ENCODE measurements around the gene ATF2. TPM values are rescaled to one million over a fixed set of nuclear protein-coding genes. Genes with fewer than 3 reads are reported as not detected.

The ATF2 gene, protein sequence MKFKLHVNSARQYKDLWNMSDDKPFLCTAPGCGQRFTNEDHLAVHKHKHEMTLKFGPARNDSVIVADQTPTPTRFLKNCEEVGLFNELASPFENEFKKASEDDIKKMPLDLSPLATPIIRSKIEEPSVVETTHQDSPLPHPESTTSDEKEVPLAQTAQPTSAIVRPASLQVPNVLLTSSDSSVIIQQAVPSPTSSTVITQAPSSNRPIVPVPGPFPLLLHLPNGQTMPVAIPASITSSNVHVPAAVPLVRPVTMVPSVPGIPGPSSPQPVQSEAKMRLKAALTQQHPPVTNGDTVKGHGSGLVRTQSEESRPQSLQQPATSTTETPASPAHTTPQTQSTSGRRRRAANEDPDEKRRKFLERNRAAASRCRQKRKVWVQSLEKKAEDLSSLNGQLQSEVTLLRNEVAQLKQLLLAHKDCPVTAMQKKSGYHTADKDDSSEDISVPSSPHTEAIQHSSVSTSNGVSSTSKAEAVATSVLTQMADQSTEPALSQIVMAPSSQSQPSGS
- polyA plus RNA-seq, result 10 to 100 TPM; 11.6 to 32.1 (median 13.3) TPM
- long read RNA-seq, donor 1, result 0 reads
- long read RNA-seq, donor 2, full-length matches to known transcripts, result 1 of 1 reads
- long read RNA-seq, donor 2, partial matches to known transcripts, result 0 of 1 reads
- long read RNA-seq, donor 2, other reads (novel, unspliced or antisense), result 0 of 1 reads
- long read RNA-seq, donor 3, partial matches to known transcripts, result 0 of 1 reads
- long read RNA-seq, donor 3, other reads (novel, unspliced or antisense), result 0 of 1 reads
- long read RNA-seq, donor 4, result 0 reads
- long read RNA-seq, donor 5, full-length matches to known transcripts, result 2 of 2 reads
- long read RNA-seq, donor 5, partial matches to known transcripts, result 0 of 2 reads
- long read RNA-seq, donor 5, other reads (novel, unspliced or antisense), result 0 of 2 reads
- long read RNA-seq, donor 6, partial matches to known transcripts, result 0 of 1 reads
- long read RNA-seq, donor 6, other reads (novel, unspliced or antisense), result 0 of 1 reads
- long read RNA-seq, donor 7, result 0 reads
- long read RNA-seq, donor 8, result 0 reads
- long read RNA-seq, donor 9, result 0 reads
- long read RNA-seq, donor 10, full-length matches to known transcripts, result 4 of 4 reads
- long read RNA-seq, donor 10, partial matches to known transcripts, result 0 of 4 reads
- long read RNA-seq, donor 10, other reads (novel, unspliced or antisense), result 0 of 4 reads

GRCh38 chr2:175167792-175168563, at the start of gene ATF2:
Gene ATF2, minus strand, starts transcription at chr2:175168203. Its CDS starts 31,760 bp downstream, at chr2:175136443.
- peak; percentile 95 for FAIRE-seq
- peak within 1 kb of the TSS; percentile 75 to 95 (median 87) for H3K27ac ChIP-seq (ENCODE audit: low read depth in 1 of 3, low read length in 2 of 3)
- WGBS, 3 donors, result 0 to 1% (median 1%) methylated on average over 48 to 56 of the region's 56 CpGs

GRCh38 chr2:175207741-175208438, 39.9 kb upstream of the ATF2 start:
- H3K9me3 ChIP-seq (ENCODE audit: control insufficient read depth in 2 of 2, insufficient read depth in 1 of 2, low read depth in 1 of 2, low read length in 1 of 2), result no peaks in the 10 kb centered on the region
- FAIRE-seq (no peak), DNase-seq (no peak)
- H3K4me1 ChIP-seq (ENCODE audit: control insufficient read depth in 3 of 3, insufficient read depth in 2 of 3, low read depth in 1 of 3, low read length in 2 of 3), result no peaks in the 10 kb centered on the region
- peaks cover 0 to 6% (median 0%) of the 10 kb centered on the region in 3 donors for H3K27me3 ChIP-seq (ENCODE audit: control insufficient read depth in 3 of 3, insufficient read depth in 3 of 3, low read length in 3 of 3)
- WGBS, 3 donors, result 49 to 61% (median 54%) methylated on average over 6 of the region's 6 CpGs
- H3K36me3 ChIP-seq (ENCODE audit: control insufficient read depth in 3 of 3, insufficient read depth in 2 of 3, low read depth in 1 of 3, low read length in 3 of 3), result no peaks in the 10 kb centered on the region
- H3K4me3 ChIP-seq (ENCODE audit: low read depth in 1 of 3, low read length in 3 of 3), result no peak overlapping the region
- H3K27ac ChIP-seq (ENCODE audit: low read depth in 1 of 3, low read length in 2 of 3), result no peak overlapping the region

More at GRCh38 chr2:175167792-175168563, at the start of gene ATF2:
- no peaks in the 10 kb centered on the region for H3K4me1 ChIP-seq (ENCODE audit: control insufficient read depth in 3 of 3, insufficient read depth in 2 of 3, low read depth in 1 of 3, low read length in 2 of 3)
- peak; percentile 99 to 100 for DNase-seq
- H3K4me3 ChIP-seq (ENCODE audit: low read depth in 1 of 3, low read length in 3 of 3), result peak within 1 kb of the TSS; percentile 73 to 100 (median 81)
- H3K27me3 ChIP-seq (ENCODE audit: control insufficient read depth in 3 of 3, insufficient read depth in 3 of 3, low read length in 3 of 3), result no peaks in the 10 kb centered on the region
- peaks cover 0 to 5% (median 2%) of the 10 kb centered on the region in 3 donors for H3K36me3 ChIP-seq (ENCODE audit: control insufficient read depth in 3 of 3, insufficient read depth in 2 of 3, low read depth in 1 of 3, low read length in 3 of 3)
- no peaks in the 10 kb centered on the region for H3K9me3 ChIP-seq (ENCODE audit: control insufficient read depth in 2 of 2, insufficient read depth in 1 of 2, low read depth in 1 of 2, low read length in 1 of 2)

- Histone ChIP-seq H3K27ac (ENCODE audit: low read depth in 1 of 3, low read length in 2 of 3) (no peak overlapping the region), H3K4me3 (ENCODE audit: low read depth in 1 of 3, low read length in 3 of 3) (no peak overlapping the region), H3K4me1 (ENCODE audit: control insufficient read depth in 3 of 3, insufficient read depth in 2 of 3, low read depth in 1 of 3, low read length in 2 of 3) (no peaks in the 10 kb centered on the region), H3K9me3 (ENCODE audit: control insufficient read depth in 2 of 2, insufficient read depth in 1 of 2, low read depth in 1 of 2, low read length in 1 of 2) (no peaks in the 10 kb centered on the region), H3K27me3 (ENCODE audit: control insufficient read depth in 3 of 3, insufficient read depth in 3 of 3, low read length in 3 of 3) (peaks cover 0 to 3% (median 0%) of the 10 kb centered on the region in 3 donors), H3K36me3 (ENCODE audit: control insufficient read depth in 3 of 3, insufficient read depth in 2 of 3, low read depth in 1 of 3, low read length in 3 of 3) (no peaks in the 10 kb centered on the region)
- 75 to 89% (median 79%) methylated on average over 3 of the region's 3 CpGs for WGBS, 3 donors
- FAIRE-seq (no peak), DNase-seq (no peak)
Observed at GRCh38 chr2:175206866-175207265, 38.9 kb upstream of the ATF2 start.

GRCh38 chr2:175205523-175205922, 37.5 kb upstream of the ATF2 start:
- no peak for FAIRE-seq
- H3K36me3 ChIP-seq (ENCODE audit: control insufficient read depth in 3 of 3, insufficient read depth in 2 of 3, low read depth in 1 of 3, low read length in 3 of 3), result no peaks in the 10 kb centered on the region
- no peak overlapping the region for H3K4me3 ChIP-seq (ENCODE audit: low read depth in 1 of 3, low read length in 3 of 3)
- H3K27me3 ChIP-seq (ENCODE audit: control insufficient read depth in 3 of 3, insufficient read depth in 3 of 3, low read length in 3 of 3), result no peaks in the 10 kb centered on the region
- no peak for DNase-seq
- H3K27ac ChIP-seq (ENCODE audit: low read depth in 1 of 3, low read length in 2 of 3), result no peak overlapping the region
- WGBS, 3 donors, result 88 to 94% (median 93%) methylated on average over 3 of the region's 3 CpGs
- no peaks in the 10 kb centered on the region for H3K4me1 ChIP-seq (ENCODE audit: control insufficient read depth in 3 of 3, insufficient read depth in 2 of 3, low read depth in 1 of 3, low read length in 2 of 3)
- H3K9me3 ChIP-seq (ENCODE audit: control insufficient read depth in 2 of 2, insufficient read depth in 1 of 2, low read depth in 1 of 2, low read length in 1 of 2), result no peaks in the 10 kb centered on the region

GRCh38 chr2:175203621-175204496, 35.9 kb upstream of the ATF2 start:
- no peak overlapping the region for H3K27ac ChIP-seq (ENCODE audit: low read depth in 1 of 3, low read length in 2 of 3)
- WGBS, 3 donors, result 24 to 34% (median 27%) methylated on average over 12 of the region's 12 CpGs
- H3K9me3 ChIP-seq (ENCODE audit: control insufficient read depth in 2 of 2, insufficient read depth in 1 of 2, low read depth in 1 of 2, low read length in 1 of 2), result peaks cover 0 to 3% of the 10 kb centered on the region in 2 donors
- H3K36me3 ChIP-seq (ENCODE audit: control insufficient read depth in 3 of 3, insufficient read depth in 2 of 3, low read depth in 1 of 3, low read length in 3 of 3), result no peaks in the 10 kb centered on the region
- no peaks in the 10 kb centered on the region for H3K4me1 ChIP-seq (ENCODE audit: control insufficient read depth in 3 of 3, insufficient read depth in 2 of 3, low read depth in 1 of 3, low read length in 2 of 3)
- H3K4me3 ChIP-seq (ENCODE audit: low read depth in 1 of 3, low read length in 3 of 3), result no peak overlapping the region
- FAIRE-seq, result no peak
- H3K27me3 ChIP-seq (ENCODE audit: control insufficient read depth in 3 of 3, insufficient read depth in 3 of 3, low read length in 3 of 3), result no peaks in the 10 kb centered on the region
- peak; percentile 41 to 66 for DNase-seq

DNA sequence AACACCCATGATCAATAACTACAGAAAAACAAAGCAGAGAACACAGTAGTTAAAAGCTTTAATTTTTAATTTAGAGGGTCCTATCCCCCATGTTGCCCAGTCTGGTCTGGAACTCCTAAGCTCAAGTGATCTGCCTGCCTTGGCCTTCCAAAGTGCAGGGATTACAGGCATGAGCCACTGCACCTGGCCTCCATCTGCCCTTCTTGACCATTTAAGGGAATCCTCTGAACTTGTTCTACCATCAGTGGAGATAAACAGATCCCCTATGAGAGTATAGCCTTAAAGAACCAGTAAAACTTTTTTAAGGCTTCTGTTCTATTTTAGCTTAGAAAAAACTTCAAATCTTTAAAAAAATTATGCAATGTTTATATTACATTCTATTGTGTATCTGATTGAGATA, 27.0 kb upstream of the ATF2 start:
- Histone ChIP-seq H3K36me3 (ENCODE audit: control insufficient read depth in 3 of 3, insufficient read depth in 2 of 3, low read depth in 1 of 3, low read length in 3 of 3) (no peaks in the 10 kb centered on the region), H3K27me3 (ENCODE audit: control insufficient read depth in 3 of 3, insufficient read depth in 3 of 3, low read length in 3 of 3) (peaks cover 0 to 3% (median 0%) of the 10 kb centered on the region in 3 donors), H3K9me3 (ENCODE audit: control insufficient read depth in 2 of 2, insufficient read depth in 1 of 2, low read depth in 1 of 2, low read length in 1 of 2) (peaks cover 0 to 2% of the 10 kb centered on the region in 2 donors), H3K27ac (ENCODE audit: low read depth in 1 of 3, low read length in 2 of 3) (no peak overlapping the region), H3K4me1 (ENCODE audit: control insufficient read depth in 3 of 3, insufficient read depth in 2 of 3, low read depth in 1 of 3, low read length in 2 of 3) (no peaks in the 10 kb centered on the region), H3K4me3 (ENCODE audit: low read depth in 1 of 3, low read length in 3 of 3) (no peak overlapping the region)
- no peak for DNase-seq
- no peak for FAIRE-seq

DNA sequence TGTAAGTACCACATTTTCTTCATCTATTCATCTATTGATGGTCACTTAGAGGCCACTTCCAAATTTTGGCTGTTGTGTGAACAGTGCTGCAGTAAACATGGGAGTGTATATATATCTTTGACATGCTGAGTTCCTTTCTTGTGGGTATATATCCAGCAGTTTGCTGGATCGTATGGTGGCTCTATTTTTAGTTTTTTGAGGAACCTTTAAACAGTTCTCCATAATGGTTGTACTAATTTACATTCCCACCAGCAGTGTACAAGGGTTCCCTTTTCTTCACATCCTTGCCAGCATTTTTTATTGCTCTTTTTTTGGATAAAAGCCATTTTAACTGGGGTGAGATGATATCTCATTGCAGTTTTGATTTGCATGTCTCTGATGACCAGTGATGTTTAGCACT, 20.8 kb upstream of the ATF2 start:
- DNase-seq (no peak), FAIRE-seq (no peak)
- Histone ChIP-seq H3K9me3 (ENCODE audit: control insufficient read depth in 2 of 2, insufficient read depth in 1 of 2, low read depth in 1 of 2, low read length in 1 of 2) (no peaks in the 10 kb centered on the region), H3K4me1 (ENCODE audit: control insufficient read depth in 3 of 3, insufficient read depth in 2 of 3, low read depth in 1 of 3, low read length in 2 of 3) (no peaks in the 10 kb centered on the region), H3K27ac (ENCODE audit: low read depth in 1 of 3, low read length in 2 of 3) (no peak overlapping the region), H3K27me3 (ENCODE audit: control insufficient read depth in 3 of 3, insufficient read depth in 3 of 3, low read length in 3 of 3) (no peaks in the 10 kb centered on the region), H3K36me3 (ENCODE audit: control insufficient read depth in 3 of 3, insufficient read depth in 2 of 3, low read depth in 1 of 3, low read length in 3 of 3) (no peaks in the 10 kb centered on the region), H3K4me3 (ENCODE audit: low read depth in 1 of 3, low read length in 3 of 3) (no peak overlapping the region)
- WGBS, 3 donors, result 29 to 75% (median 58%) methylated on average over 1 of the region's 1 CpG

Data from small intestine (tissue), 16 donors.